Small intestine (tissue), 7 donors: Measurements from ENCODE around the gene GTF2F2. TPM values are rescaled to one million over a fixed set of nuclear protein-coding genes. Genes with fewer than 3 reads are reported as not detected.

Experiments used
- DNase-seq, 2 donors: peaks; one replicate each; pipeline versions ENCODE4 v3.0.0 to v3.0.0-alpha.2; 2013
- FAIRE-seq: peaks from 2 replicates; lab custom pipeline; 2012; peaks lifted over from hg19 to GRCh38; lab: Jason Lieb, UNC
- H3K27ac ChIP-seq, 3 donors: one replicate each; pipeline ENCODE4 v1.5.1; 2013; ENCODE audit warnings: low read length in 2 of 3, mild to moderate bottlenecking in 2 of 3, control low read depth in 1 of 3, inconsistent platforms in 1 of 3, low read depth in 1 of 3, moderate library complexity in 1 of 3
- H3K27me3 ChIP-seq, 3 donors: one replicate each; pipeline ENCODE4 v1.6.1; 2013; ENCODE audit warnings: low read length in 3 of 3, inconsistent platforms in 1 of 3; ENCODE audit not compliant: control insufficient read depth in 3 of 3, insufficient read depth in 3 of 3
- H3K36me3 ChIP-seq, 3 donors: one replicate each; pipeline ENCODE4 v1.6.1; 2013; ENCODE audit warnings: low read length in 3 of 3, inconsistent platforms in 1 of 3, low read depth in 1 of 3, mild to moderate bottlenecking in 1 of 3, moderate library complexity in 1 of 3; ENCODE audit not compliant: control insufficient read depth in 3 of 3, insufficient read depth in 2 of 3
- H3K4me1 ChIP-seq, 3 donors: one replicate each; pipeline ENCODE4 v1.6.1; 2013; ENCODE audit warnings: low read length in 2 of 3, inconsistent platforms in 1 of 3, low read depth in 1 of 3, mild to moderate bottlenecking in 1 of 3, moderate library complexity in 1 of 3; ENCODE audit not compliant: control insufficient read depth in 3 of 3, insufficient read depth in 2 of 3
- H3K4me3 ChIP-seq, 3 donors: one replicate each; pipeline ENCODE4 v1.5.1; 2013; ENCODE audit warnings: low read length in 3 of 3, control low read depth in 1 of 3, inconsistent platforms in 1 of 3, low read depth in 1 of 3, mild to moderate bottlenecking in 1 of 3, moderate library complexity in 1 of 3
- H3K9me3 ChIP-seq, 2 donors: one replicate each; pipeline ENCODE4 v1.6.1; 2013; ENCODE audit warnings: low read depth in 1 of 2, low read length in 1 of 2; ENCODE audit not compliant: control insufficient read depth in 2 of 2, insufficient read depth in 1 of 2
- WGBS, 3 donors: extraction: QIAGEN DNeasy Blood & Tissue Kit; methylation state at CpG; one replicate each; pipeline ENCODE4 v1.1.7; 2013; 5-methylcytosine and 5-hydroxymethylcytosine counted together
- polyA plus RNA-seq, 4 donors: library from polyadenylated mRNA; stranded (reverse) in 3 of 4; unstranded in 1 of 4; fragments of 200-250 nt in 3 of 4; fragments of 120-200 nt in 1 of 4; gene quantifications; one replicate each; pipeline versions ENCODE4 v1.2.1 to v1.2.3, GENCODE V29; 2013
- donor health status: healthy with polysubstance abuse.
- donor health status: control.
- donor health status: control.
- donor health status: Bipolar disorder and iron deficiency.
- donor health status: healthy.

Gene GTF2F2
- polyA plus RNA-seq, 4 donors, result 11.6 to 18.9 (median 15.8) TPM

DNA sequence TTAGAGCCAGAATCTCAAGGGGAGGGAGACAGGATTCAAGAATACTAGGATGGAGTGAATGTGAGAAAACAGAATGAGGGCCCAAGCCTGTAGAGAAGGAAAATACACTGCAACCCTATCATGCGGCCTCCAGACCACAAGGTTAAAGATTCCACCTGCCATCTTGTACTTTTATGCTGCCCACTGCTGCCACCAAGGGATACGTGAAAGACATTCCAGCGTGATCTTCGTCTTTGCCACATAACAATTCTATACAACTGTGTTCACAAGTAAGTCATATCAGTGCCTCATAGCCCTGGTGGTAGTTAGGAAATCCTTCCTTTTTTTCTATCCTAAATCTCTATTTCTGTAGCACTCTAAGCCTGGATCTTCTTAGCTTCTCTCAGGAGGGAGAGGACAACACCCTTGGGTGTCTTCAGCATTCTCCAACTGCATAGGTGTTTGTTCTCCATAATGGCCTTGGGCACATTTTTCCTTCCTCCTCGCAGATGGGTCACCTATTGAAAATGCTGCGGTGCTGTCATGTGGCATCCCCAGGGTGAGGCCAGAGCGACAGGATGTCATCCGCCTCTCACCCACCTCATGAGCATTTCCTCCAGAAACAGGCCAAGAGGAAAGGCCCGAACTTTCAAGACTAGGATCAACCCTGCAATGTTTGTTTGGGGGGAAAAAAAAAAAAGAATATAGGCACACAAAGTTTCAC lies 207.1 kb downstream of the GTF2F2 start:
- H3K27ac ChIP-seq, result no peak overlapping the region
- WGBS, 3 donors, result 78 to 89% (median 85%) methylated on average over 9 of the region's 9 CpGs
- no peaks in the 10 kb centered on the region for H3K27me3 ChIP-seq
- DNase-seq (no peak), FAIRE-seq (no peak)
- no peaks in the 10 kb centered on the region for H3K36me3 ChIP-seq
- H3K9me3 ChIP-seq, result no peaks in the 10 kb centered on the region
- no peak overlapping the region for H3K4me3 ChIP-seq
- peaks cover 0 to 5% (median 0%) of the 10 kb centered on the region in 3 donors for H3K4me1 ChIP-seq

DNA sequence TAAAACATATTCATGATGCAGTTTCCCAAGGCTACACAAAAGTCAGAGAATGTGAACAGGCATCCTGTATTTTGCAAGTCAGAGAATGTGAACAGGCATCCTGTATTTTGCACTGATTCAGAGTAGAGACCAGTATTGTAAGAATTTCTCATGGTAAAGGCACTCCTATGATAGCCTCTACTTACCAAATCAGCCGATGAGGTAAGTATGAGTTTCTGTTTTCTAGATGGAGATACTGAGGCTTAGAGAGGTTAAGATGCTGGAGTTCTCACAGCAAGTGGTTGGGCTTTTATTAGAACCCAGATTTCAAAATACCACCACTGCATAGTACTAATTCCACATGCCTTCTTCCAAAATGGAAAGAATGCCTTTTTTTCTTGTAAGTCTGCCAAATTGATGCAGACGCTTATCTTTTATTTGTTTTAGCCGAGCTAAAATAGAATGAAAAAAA lies 208.4 kb downstream of the GTF2F2 start:
- no peak for FAIRE-seq
- H3K27me3 ChIP-seq, result no peaks in the 10 kb centered on the region
- no peak for DNase-seq
- 45 to 56% (median 49%) methylated on average over 3 of the region's 3 CpGs for WGBS, 3 donors
- H3K4me1 ChIP-seq, result peaks cover 0 to 9% (median 5%) of the 10 kb centered on the region in 3 donors
- no peak overlapping the region for H3K27ac ChIP-seq
- H3K36me3 ChIP-seq, result peaks cover 0 to under 1% (median 0%) of the 10 kb centered on the region in 3 donors
- no peak overlapping the region for H3K4me3 ChIP-seq
- no peaks in the 10 kb centered on the region for H3K9me3 ChIP-seq

DNA sequence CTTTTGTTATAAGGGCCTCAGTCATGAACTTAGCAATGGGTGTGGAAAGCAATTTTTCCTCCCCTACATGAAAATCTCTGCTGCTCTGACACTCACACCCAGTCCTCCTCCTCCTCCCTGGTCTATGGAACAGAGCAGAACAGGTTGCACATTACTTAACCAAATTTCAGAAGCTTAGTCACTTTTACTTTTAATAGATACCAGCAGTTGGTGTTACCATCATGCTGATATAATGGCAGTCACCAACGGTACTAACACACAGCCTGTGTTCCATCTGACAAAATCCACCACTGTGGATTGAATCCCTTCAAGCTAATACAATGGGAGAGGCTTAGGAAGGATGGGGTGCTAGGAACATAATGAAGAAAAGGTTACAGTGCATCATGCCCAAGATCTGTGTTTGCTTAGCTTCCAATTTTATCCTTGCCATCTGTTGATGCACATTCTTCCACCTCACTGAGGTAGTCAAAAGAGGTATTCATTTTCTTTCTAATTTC lies 210.9 kb downstream of the GTF2F2 start:
- FAIRE-seq, result no peak

DNA sequence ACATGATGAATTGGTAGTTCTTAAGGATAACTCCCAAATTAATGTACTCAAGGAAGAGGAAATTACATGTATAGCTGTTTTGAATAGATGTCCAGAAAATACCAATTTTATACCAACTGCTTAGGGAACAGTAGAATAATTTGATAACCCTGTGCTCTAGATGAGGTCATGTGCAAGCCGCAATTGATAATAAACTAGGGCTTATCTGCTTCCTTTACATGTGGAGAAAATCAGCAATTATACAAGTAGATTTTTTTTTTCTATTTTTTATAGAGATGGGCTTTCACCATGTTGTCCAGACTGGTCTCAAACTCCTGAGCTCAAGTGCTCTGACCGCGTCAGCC lies 211.4 kb downstream of the GTF2F2 start:
- H3K36me3 ChIP-seq, result peaks cover 11 to 15% (median 13%) of the 10 kb centered on the region in 3 donors
- H3K27ac ChIP-seq, result peak overlapping the region in 1 of 3 donors; percentile 43
- H3K4me1 ChIP-seq, result peaks cover 7 to 29% (median 21%) of the 10 kb centered on the region in 3 donors
- no peaks in the 10 kb centered on the region for H3K27me3 ChIP-seq
- no peaks in the 10 kb centered on the region for H3K9me3 ChIP-seq
- H3K4me3 ChIP-seq, result no peak overlapping the region
- 39 to 61% (median 50%) methylated on average over 3 of the region's 3 CpGs for WGBS, 3 donors
- DNase-seq, result no peak
- FAIRE-seq, result no peak

More for the DNA sequence above, 210.9 kb downstream of the GTF2F2 start:
- H3K36me3 ChIP-seq, result peaks cover 6 to 12% (median 8%) of the 10 kb centered on the region in 3 donors
- H3K4me1 ChIP-seq, result peaks cover 4 to 25% (median 21%) of the 10 kb centered on the region in 3 donors
- no peak for DNase-seq
- 56 to 71% (median 61%) methylated on average over 1 of the region's 1 CpG for WGBS, 3 donors
- H3K9me3 ChIP-seq, result no peaks in the 10 kb centered on the region
- no peak overlapping the region for H3K27ac ChIP-seq
- no peaks in the 10 kb centered on the region for H3K27me3 ChIP-seq
- H3K4me3 ChIP-seq, result no peak overlapping the region

DNA sequence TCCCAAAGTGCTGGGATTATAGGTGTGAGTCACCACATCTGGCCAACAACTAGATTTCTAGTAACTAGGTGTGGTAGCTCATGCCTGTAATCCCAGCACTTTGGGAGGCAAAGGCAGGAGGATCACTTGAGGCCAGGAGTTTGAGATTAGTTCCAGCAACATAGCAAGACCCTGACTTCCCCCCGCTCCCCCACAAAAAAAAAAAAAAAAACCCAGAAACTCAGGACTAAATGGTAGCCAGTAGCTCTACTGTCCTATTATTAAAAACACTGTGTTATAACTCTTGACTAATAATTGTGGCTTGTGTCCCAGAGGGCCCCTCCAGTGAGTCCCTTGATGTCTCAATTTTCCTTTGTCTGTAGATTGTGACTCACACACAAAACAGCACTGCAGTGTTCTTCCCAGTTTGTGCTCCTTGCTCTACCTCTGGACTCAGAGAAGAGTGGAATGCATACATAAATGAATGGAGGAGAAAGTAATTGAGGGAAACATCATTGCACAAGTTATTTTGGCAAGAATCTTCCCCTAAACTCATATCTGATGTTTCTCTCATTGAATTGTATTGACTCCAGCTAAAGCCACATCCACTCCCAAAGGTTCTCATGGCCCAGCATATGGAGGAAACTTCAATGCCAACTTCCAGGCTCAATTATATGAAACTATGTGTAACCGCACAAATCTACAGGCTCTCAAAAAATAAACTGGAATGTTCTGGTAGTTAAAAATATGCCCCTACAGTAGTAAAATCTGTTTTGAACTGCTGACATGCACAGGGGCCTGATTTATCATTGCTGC lies 211.9 kb downstream of the GTF2F2 start:
- no peaks in the 10 kb centered on the region for H3K27me3 ChIP-seq
- H3K9me3 ChIP-seq, result no peaks in the 10 kb centered on the region
- FAIRE-seq (no peak), DNase-seq (peak in 1 of 2 donors; percentile 53)
- H3K4me1 ChIP-seq, result peaks cover 7 to 32% (median 22%) of the 10 kb centered on the region in 3 donors
- H3K27ac ChIP-seq, result peak overlapping the region in 2 of 3 donors; percentile 13 to 43
- no peak overlapping the region for H3K4me3 ChIP-seq
- WGBS, 3 donors, result 87 to 97% (median 94%) methylated on average over 2 of the region's 2 CpGs
- H3K36me3 ChIP-seq, result peaks cover 13 to 16% (median 15%) of the 10 kb centered on the region in 3 donors

DNA sequence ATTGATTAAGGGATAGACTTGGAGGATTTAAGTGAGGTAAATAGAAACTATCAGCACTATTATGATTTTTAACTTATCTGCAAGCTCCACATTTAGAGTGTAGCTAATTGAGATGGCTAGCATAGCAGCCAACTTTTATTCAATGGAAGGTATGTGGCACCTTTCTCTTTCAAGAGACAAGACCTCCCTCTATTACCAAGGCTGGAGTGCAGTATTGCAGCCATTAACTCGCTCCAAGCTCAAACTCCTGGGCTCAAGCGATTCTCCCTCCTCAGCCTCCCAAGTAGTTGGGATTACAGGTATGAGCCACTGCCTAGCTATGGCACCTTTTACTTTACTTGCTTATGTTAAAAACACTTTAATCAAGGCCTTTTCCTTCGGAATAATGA lies 212.5 kb downstream of the GTF2F2 start:
- WGBS, 3 donors, result 91 to 95% (median 95%) methylated on average over 3 of the region's 3 CpGs

DNA sequence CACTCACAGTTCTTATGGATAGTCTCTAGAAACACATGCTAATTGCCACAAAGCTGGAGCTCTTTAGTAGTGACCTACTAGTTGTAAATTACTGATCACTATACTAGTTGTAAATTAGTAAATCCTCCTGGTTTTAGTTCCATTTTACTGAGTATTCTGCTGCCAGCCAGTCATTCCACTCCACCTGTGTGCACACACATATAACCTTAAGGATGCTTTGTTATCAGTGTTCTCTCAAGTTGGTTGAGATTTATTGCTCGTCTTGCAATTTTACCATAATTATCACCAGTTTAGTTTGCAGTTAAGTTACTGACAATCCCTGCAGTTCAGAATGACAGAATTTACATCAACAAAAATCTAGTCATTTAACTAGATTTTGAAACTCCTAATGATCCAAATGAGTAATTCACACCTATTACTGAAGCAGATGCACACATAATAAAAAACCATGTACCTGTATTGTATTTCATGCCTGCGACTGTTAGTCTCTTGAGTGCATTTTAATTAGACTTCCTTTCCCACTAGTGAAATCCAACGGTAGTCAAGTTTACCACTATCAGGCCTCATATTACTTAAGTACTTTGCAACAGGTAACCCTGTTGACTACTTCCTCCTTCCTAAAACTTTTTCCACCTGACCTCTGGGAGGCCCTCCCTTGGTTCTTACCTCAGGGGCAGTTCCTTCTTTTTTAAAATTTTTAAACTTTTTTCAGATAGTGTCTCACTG lies 213.1 kb downstream of the GTF2F2 start:
- 47 to 62% (median 57%) methylated on average over 3 of the region's 3 CpGs for WGBS, 3 donors
- Histone ChIP-seq H3K4me1 (peaks cover 8 to 42% (median 28%) of the 10 kb centered on the region in 3 donors), H3K9me3 (no peaks in the 10 kb centered on the region), H3K27me3 (no peaks in the 10 kb centered on the region), H3K27ac (peak overlapping the region in 1 of 3 donors; percentile 42), H3K36me3 (peaks cover 17 to 25% (median 20%) of the 10 kb centered on the region in 3 donors), H3K4me3 (no peak overlapping the region)
- FAIRE-seq (no peak), DNase-seq (no peak)

More for the DNA sequence above, 212.5 kb downstream of the GTF2F2 start:
- no peak for FAIRE-seq
- Histone ChIP-seq H3K27me3 (no peaks in the 10 kb centered on the region), H3K4me1 (peaks cover 8 to 36% (median 26%) of the 10 kb centered on the region in 3 donors), H3K36me3 (peaks cover 15 to 21% (median 15%) of the 10 kb centered on the region in 3 donors), H3K9me3 (no peaks in the 10 kb centered on the region), H3K27ac (no peak overlapping the region), H3K4me3 (no peak overlapping the region)
- DNase-seq, result no peak
